ENCODE measurements around the gene CALN1.

DNA sequence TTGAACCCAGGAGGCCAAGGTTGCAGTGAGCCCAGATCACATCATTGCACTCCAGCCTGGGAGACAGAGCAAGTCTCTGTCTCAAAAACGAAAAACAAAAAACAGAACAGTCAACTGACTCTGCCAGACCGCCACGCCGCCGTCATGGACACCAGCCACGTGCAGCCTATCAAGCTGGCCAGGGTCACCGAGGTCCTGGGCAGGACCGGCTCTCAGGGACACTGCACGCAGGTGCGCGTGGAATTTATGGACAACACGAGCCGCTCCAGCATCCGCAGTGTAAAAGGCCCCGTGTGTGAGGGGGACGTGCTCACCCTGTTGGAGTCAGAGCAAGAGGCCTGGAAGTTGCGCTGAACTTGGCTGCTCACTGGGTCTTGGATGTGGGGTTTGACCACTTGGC, 470.0 kb downstream of the CALN1 start:
- TF ChIP-seq POLR2A (IDR thresholded peaks at IDR 0.05; ENCODE audit: low read depth, low read length) = no peak
- TF ChIP-seq POLR2AphosphoS5 (IDR thresholded peaks at IDR 0.05; ENCODE audit: low read depth, low read length) = no peak
- no peak for TF ChIP-seq TAF1 (IDR thresholded peaks at IDR 0.05; ENCODE audit: borderline replicate concordance, low read depth, low read length)
